Fibroblast of the aortic adventitia (primary cell): ENCODE data around the gene CREBRF. TPM values are rescaled to one million over a fixed set of nuclear protein-coding genes. Genes with fewer than 3 reads are reported as not detected.
"Not testable (repeated sequence)": the region's sequence is repeated elsewhere in the genome, so short reads cannot be mapped to it uniquely, and the experiment has no call there.

Source experiments
- DNase-seq: peaks from one replicate; pipeline ENCODE4 v3.0.0-alpha.2; 2010; ENCODE audit warnings: low read depth
- H3K4me3 ChIP-seq: 2 replicates; pipeline ENCODE4 v1.5.1; 2011; ENCODE audit warnings: low read depth, mild to moderate bottlenecking, control low read depth, low read length, moderate library complexity
- CTCF ChIP-seq: IDR thresholded peaks from 2 replicates; pipeline ENCODE4 v1.5.1; 2011; ENCODE audit warnings: mild to moderate bottlenecking, low read length, control low read depth, inconsistent platforms; ENCODE audit not compliant: insufficient read depth
- total RNA-seq: library from RNA; depleted of rRNA; stranded (reverse); fragments of >200 nt; gene quantifications from 2 replicates; pipeline ENCODE4 v1.2.3, GENCODE V29; 2012; ENCODE audit warnings: low replicate concordance

The CREBRF gene
- total RNA-seq, 1 donor, result 29.7 TPM

DNA sequence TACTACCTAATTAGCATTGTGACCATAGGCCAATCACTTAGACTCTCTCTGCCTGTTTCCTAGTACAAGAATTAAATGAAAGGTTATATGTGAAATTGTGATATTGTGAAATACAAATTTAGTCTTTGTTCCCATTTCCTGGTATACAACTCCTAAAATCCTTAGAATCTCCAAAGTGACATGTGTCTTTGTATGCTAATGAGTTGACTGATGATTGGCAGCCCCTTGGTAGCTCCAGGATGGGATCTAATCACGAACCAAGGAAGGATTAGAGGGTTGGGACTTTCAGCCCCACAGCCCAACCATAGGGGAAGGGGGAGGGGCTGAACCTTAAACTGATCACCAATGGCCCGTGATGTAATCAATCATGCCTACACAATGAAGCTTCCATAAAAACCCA is 41.0 kb upstream of the CREBRF start:
- DNase-seq, result no peak
- no peak for TF ChIP-seq CTCF
- H3K4me3 ChIP-seq, result no peak overlapping the region

DNA sequence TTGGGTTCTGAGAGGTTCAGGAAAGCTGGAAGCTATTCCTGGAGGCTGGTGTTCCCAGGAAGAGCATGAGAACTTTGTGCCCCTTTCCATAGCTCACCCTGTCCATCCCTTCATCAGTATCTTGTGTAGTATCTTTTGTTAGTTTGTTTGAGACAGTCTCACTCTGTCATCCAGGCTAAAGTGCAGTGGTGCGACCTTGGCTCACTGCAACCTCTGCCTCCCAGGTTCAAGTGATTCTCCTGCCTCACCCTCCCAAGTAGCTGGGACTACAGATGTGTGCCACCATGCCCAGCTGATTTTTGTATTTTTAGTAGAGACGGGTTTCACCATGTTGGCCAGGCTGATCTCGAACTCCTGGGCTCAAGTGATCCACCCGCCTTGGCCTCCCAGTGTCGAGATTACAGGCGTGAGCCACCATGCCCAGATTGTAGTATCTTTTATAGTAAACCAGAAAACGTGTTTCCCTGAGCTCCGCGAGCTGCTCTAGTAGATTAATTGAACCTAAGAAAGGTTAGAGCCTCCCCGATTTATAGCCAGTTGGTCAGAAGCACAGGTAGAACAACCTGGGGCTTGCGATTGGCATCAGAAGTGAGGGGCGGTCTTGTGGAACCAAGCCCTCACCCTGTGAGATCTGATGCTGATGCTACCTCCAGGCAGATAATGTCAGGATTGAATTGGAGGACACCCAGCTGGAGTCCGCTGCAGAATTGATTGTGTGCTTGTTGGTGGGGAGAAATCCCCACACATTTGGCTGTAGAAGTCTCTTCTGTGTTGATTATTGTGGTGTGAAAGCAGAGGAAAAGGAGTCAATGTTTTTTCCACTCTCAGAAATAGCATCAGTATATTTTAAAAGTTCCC is 40.3 kb upstream of the CREBRF start:
- no peak for DNase-seq
- no peak for TF ChIP-seq CTCF
- no peak overlapping the region for H3K4me3 ChIP-seq

DNA sequence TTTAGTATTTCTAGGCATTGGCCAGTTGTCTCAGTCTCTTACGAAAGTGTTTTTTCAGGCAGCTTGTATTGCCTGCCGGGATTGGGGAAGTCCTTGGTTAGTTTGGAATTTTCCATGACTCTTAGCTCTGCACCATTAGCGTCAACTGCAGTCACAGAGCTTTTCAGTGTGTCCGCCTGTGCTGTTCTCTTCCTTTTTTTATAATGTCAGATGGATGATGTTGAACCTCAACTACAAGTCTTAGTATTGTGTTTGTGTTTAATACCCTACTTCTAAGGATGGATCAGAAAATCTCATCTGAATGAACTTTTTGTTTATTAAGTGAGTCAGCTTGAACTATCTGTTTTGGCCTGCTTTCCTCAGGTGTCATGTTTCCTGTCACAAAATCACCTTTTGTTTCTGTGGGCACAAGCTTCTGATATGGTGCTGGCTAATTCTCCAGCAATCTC is 39.5 kb upstream of the CREBRF start:
- H3K4me3 ChIP-seq, result no peak overlapping the region
- TF ChIP-seq CTCF, result no peak
- peak; percentile 90 for DNase-seq

DNA sequence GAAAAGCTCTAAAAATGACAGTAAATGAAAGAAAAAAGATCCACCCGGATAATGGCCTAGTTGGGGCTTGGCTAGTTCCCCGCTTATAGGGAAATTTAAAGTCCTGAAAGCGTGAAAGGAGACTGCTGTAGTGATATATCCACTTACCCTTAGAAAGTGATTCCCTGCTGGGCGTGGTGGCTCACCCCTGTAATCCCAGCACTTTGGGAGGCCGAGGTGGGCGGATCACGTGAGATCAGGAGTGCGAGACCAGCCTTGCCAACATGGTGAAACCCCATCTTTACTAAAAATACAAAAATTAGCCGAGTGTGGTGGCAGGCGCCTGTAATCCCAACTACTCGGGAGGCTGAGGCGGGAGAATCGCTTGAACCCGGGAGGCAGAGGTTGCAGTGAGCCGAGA is 39.1 kb upstream of the CREBRF start:
- H3K4me3 ChIP-seq, DNase-seq: not testable (repeated sequence)

- no peak for DNase-seq
- no peak for TF ChIP-seq CTCF
- no peak overlapping the region for H3K4me3 ChIP-seq
These were observed 37.8 kb upstream of the CREBRF start for GRCh38 chr5:173018358-173018757.

DNA sequence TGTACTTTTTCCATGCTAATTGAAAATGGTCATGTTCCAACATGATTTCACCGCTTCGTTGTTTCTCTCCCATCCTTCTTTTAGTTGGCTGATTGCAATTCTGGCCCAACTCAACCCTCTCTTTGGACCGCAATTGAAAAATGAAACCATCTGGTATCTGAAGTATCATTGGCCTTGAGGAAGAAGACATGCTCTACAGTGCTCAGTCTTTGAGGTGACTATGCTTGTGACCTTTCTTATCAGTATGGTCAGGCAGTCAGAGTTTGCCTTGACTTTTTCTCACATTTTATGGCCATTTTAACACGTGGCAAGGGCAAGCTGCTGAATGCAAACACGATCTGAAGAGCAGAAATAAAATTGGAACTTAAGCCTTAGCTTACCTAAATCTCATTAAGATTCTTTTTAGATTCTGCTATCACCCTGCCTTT is 36.0 kb upstream of the CREBRF start:
- DNase-seq, result peak; percentile 64
- H3K4me3 ChIP-seq, result no peak overlapping the region
- TF ChIP-seq CTCF, result no peak

DNA sequence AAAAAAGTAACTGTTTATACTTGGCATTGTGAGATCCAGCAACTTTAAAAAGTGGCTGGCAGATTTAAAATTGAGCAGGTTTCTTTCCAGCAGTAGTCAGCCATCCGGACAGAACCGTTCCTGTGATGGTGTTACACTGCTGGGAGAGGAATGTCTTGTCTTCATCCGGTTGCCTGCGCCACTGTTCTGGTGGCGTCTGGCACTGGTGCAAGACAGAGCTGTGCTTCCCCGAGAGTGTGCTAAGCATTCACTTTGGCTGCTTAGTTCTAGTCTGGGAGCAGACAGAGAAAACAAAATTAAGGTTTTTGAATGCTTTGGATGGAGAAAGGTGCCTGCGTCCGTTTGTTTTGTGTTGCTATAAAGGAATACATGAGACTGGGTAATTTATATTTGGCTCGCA is 35.5 kb upstream of the CREBRF start:
- TF ChIP-seq CTCF, result no peak
- H3K4me3 ChIP-seq, result no peak overlapping the region
- DNase-seq, result peak; percentile 16
